GM21717 (cell line): ENCODE results near the gene TSC22D1.
"Not testable (repeated sequence)": the region's sequence is repeated elsewhere in the genome, so short reads cannot be mapped to it uniquely, and the experiment has no call there.

Experiments used
- ATAC-seq: cut with Tn5 transposase; IDR thresholded peaks from one replicate; pipeline ENCODE4 v1.9.1; 2021; ENCODE audit warnings: mild to moderate bottlenecking, moderate library complexity; ENCODE audit not compliant: unreplicated experiment

The TSC22D1 gene

GRCh38 chr13:44573790-44574465, 2.2 kb downstream of the TSC22D1 start:
- no peak for ATAC-seq

GRCh38 chr13:44573071-44573470, 3.1 kb downstream of the TSC22D1 start:
- no peak for ATAC-seq

- ATAC-seq: no peak
Observed at GRCh38 chr13:44566601-44567000, 9.5 kb downstream of the TSC22D1 start.

DNA sequence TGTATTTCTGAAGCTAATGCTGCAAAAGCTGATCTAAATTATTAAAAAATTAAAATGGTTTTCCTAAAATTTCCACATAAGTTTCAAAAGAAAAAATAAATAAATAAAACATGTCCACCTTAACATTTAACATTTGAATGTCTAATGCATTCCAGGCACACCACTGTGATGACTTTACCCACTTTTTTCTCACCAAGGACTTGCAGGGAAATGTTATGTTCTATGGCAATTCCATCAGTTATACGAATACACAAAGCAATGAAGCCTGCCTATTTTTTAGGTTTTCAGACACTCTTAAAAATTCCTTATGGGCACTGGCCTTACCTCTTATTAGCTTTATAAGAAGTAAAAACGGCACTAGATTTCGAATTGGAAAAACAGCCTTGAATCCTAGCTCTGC, 10.2 kb downstream of the TSC22D1 start:
- no peak for ATAC-seq

GRCh38 chr13:44564936-44565335, 11.2 kb downstream of the TSC22D1 start:
- ATAC-seq: no peak

- not testable (repeated sequence) for ATAC-seq
Observed at GRCh38 chr13:44562853-44563252, 13.3 kb downstream of the TSC22D1 start.

- ATAC-seq: no peak
Observed at GRCh38 chr13:44561351-44561750, 14.8 kb downstream of the TSC22D1 start.

- ATAC-seq: no peak
Observed at GRCh38 chr13:44557986-44558385, 18.1 kb downstream of the TSC22D1 start.

- no peak for ATAC-seq
Observed at GRCh38 chr13:44555207-44555606, 20.9 kb downstream of the TSC22D1 start.

DNA sequence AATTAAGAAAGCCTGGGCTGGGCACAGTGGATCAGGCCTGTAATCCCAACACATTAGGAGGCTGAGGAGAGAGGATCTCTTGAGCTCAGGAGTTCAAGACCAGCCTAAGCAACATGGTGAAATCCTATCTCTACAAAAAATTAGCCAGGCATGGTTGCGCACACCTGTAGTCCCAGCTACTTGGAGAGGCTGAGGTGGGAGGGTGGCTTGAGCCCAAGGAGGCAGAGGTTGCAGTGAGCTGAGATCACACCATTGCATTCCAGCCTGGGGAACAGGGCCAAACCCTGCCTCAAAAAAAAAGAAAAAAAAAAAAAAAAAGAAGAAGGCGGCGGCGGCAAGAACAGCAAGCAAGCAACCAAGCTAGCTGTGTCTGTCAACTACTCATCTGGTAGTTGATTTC, 26.7 kb downstream of the TSC22D1 start:
- no peak for ATAC-seq

GRCh38 chr13:44546164-44546563, 30.0 kb downstream of the TSC22D1 start:
- no peak for ATAC-seq

DNA sequence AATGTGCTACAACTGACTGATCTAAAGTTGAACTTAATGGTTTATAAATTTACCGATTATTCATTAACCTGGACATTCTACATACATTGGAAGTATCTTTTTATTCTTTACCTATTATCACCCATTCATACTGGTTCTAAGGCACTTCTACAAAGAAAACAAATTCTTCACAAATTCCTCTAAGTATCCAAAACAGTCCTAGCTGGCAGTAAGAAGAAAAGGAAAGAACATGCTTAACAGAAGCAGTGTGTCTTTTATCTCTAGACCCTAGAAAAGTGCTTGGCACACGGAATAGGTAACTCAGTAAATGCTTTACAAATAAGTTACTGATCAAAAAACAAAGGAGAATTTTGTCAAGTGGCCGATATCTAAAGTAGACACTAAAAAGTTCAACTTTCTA, 32.8 kb downstream of the TSC22D1 start:
- no peak for ATAC-seq

DNA sequence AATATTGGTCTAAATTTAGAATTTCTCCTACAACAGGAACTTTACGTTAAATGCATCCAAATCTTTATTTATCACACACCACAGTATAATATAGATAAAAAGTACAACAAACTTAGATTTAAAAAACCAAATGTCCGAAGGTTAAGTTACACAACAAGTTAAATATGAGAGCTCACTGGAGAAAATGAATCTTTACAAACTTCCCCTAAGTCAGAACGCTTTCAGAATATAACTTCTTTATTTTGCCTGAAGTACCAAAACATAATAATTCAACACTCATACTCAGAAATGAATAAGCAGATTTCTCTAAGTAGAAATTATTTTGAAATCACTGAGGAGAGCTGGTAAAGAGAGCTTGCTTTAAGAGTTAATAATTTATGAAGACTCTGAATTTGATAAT, 33.8 kb downstream of the TSC22D1 start:
- ATAC-seq: no peak

- no peak for ATAC-seq
Observed at GRCh38 chr13:44541601-44542000, 34.5 kb downstream of the TSC22D1 start.

DNA sequence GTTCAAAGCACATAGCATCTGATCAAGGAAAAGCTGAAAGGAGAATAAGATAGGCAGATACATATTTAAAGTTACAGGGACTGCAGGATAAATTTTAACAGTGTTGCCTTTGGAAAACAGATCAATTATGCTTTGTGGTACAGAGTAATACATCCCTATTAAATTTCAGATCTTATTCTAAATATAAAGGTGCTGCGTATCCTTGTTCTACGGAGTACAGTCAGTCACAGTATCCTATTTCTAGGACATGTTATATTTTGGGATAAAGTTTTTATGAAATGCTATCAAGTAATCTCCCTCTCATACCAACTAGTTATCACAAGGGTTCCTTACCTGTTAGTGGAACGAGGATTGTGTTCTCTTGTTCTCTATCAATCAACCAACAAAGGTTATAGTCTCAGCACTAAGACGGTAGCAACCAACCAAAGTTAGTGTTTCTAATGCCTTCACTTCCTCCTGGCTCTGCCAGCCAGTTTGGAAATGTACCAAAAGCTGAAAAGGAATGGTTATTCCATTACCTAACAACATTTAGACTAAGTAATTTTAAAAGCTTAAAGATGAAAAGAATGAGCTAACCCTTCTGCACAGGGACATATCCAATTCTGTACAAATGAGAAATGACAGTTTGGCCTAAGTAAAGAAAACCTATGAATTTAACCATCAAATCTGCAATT, 35.2 kb downstream of the TSC22D1 start:
- no peak for ATAC-seq

DNA sequence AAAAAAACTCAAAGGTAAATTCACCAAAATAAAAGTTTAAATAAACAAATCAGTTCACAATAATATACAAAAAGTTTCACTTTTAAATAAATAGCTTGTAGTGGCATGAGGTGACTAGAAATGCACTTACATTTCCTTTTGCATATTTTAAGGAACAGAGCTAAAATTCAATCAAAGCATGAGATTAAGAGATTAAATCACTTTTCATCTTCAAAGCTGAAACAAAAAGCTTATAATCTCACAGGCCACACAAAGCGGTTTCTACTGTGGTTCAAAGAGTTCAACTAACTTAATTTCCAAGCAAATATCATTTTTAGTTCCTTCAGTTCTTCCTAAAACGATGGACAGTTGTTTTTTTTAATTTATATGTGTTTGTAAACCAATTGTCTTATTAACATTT, 38.9 kb downstream of the TSC22D1 start:
- no peak for ATAC-seq

GRCh38 chr13:44523146-44524015, 52.7 kb downstream of the TSC22D1 start:
- ATAC-seq: peak; percentile 68

- no peak for ATAC-seq
Observed at GRCh38 chr13:44519642-44520041, 56.5 kb downstream of the TSC22D1 start.

- ATAC-seq: no peak
Observed at GRCh38 chr13:44516771-44517170, 59.4 kb downstream of the TSC22D1 start.

- no peak for ATAC-seq
Observed at GRCh38 chr13:44514278-44514677, 61.9 kb downstream of the TSC22D1 start.

- ATAC-seq: not testable (repeated sequence)
Observed at GRCh38 chr13:44509853-44510252, 66.3 kb downstream of the TSC22D1 start.
